Hematopoietic multipotent progenitor cell treated with erythropoietin and hydrocortisone succinate and interleukin-3 and kit ligand, for 8 days (in vitro differentiated cells): ENCODE data around the gene ZNF322.

Experiments used
- DNase-seq: peaks from one replicate; pipeline ENCODE4 v3.0.0-alpha.2; 2015

ZNF322 gene

DNA sequence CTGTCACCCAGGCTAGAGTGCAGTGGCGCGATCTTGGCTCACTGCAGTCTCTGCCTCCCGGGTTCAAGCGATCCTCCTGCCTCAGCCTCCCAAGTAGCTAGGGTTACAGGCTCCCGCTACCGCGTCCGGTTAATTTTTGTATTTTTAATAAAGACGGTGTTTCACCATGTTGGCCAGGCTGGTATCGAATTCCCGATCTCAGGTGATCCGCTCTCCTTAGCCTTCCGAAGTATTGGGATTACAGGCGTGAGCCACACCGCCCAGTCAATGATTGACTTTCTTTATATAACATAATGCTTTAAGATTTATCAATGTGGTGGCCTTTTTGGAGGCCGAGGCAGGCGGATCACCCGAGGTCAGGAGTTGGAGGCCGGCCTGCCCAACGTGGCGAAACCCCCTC, 70.6 kb downstream of the ZNF322 start:
- no peak for DNase-seq
